NCI-H128 (cell line): ENCODE measurements around the gene PIP5K1B.

Source experiments
- DNase-seq: peaks from one replicate; lab custom pipeline; 2025; ENCODE audit not compliant: unreplicated experiment; lab: John Stamatoyannopoulos, UW

The PIP5K1B gene

GRCh38 chr9:68897577-68898145, 192.6 kb downstream of the PIP5K1B start:
- no peak for DNase-seq

- no peak for DNase-seq
These were observed 193.9 kb downstream of the PIP5K1B start for GRCh38 chr9:68898781-68899439.

- no peak for DNase-seq
These were observed 199.4 kb downstream of the PIP5K1B start for GRCh38 chr9:68904454-68904853.

- DNase-seq, result no peak
These were observed 200.1 kb downstream of the PIP5K1B start for GRCh38 chr9:68905129-68905528.

GRCh38 chr9:68907910-68908309, 202.9 kb downstream of the PIP5K1B start:
- no peak for DNase-seq

- DNase-seq, result no peak
These were observed 207.5 kb downstream of the PIP5K1B start for GRCh38 chr9:68912561-68912960.

- DNase-seq, result no peak
These were observed 208.0 kb downstream of the PIP5K1B start for GRCh38 chr9:68913054-68913453.

GRCh38 chr9:68914751-68915150, 209.7 kb downstream of the PIP5K1B start:
- no peak for DNase-seq

GRCh38 chr9:68919661-68920060, 214.6 kb downstream of the PIP5K1B start:
- DNase-seq, result no peak

GRCh38 chr9:68920921-68921320, 215.9 kb downstream of the PIP5K1B start:
- no peak for DNase-seq

GRCh38 chr9:68923480-68923879, 218.4 kb downstream of the PIP5K1B start:
- DNase-seq, result no peak

- no peak for DNase-seq
These were observed 220.1 kb downstream of the PIP5K1B start for GRCh38 chr9:68925175-68925574.

- no peak for DNase-seq
These were observed 222.1 kb downstream of the PIP5K1B start for GRCh38 chr9:68927165-68927564.

GRCh38 chr9:68931821-68932220, 226.8 kb downstream of the PIP5K1B start:
- no peak for DNase-seq

GRCh38 chr9:68932458-68932857, 227.4 kb downstream of the PIP5K1B start:
- DNase-seq, result no peak

- DNase-seq, result no peak
These were observed 228.6 kb downstream of the PIP5K1B start for GRCh38 chr9:68933434-68934328.

- DNase-seq, result no peak
These were observed 229.2 kb downstream of the PIP5K1B start for GRCh38 chr9:68934329-68934644.

GRCh38 chr9:68940573-68940972, 235.5 kb downstream of the PIP5K1B start:
- no peak for DNase-seq

GRCh38 chr9:68941780-68942459, 236.9 kb downstream of the PIP5K1B start:
- DNase-seq, result no peak

GRCh38 chr9:68942790-68943189, 237.8 kb downstream of the PIP5K1B start:
- no peak for DNase-seq

GRCh38 chr9:68947015-68947414, 242.0 kb downstream of the PIP5K1B start:
- no peak for DNase-seq
